NB4 (cell line): ENCODE data around the gene EPHA4.

Experiments
- DNase-seq: peaks from one replicate; pipeline ENCODE4 v3.0.0; 2010; ENCODE audit warnings: low read depth
- H3K4me3 ChIP-seq: one replicate; pipeline ENCODE4 v1.5.1; 2011; ENCODE audit warnings: mild to moderate bottlenecking, low read depth, low read length, moderate library complexity
- CTCF ChIP-seq: IDR thresholded peaks from one replicate; pipeline ENCODE4 v1.5.1; 2012; ENCODE audit warnings: low read depth, low read length
- MYC ChIP-seq: IDR thresholded peaks from 2 replicates; pipeline ENCODE4 v1.6.1; 2011; ENCODE audit warnings: low read depth, low read length
- POLR2A ChIP-seq: IDR thresholded peaks from 2 replicates; pipeline ENCODE4 v1.6.1; 2011; ENCODE audit warnings: mild to moderate bottlenecking; ENCODE audit not compliant: insufficient read length; ENCODE audit errors: extremely low read depth
- TF ChIP-seq, protein P1 (sequence below): IDR thresholded peaks from 2 replicates; pipeline ENCODE4 v1.6.1; 2011; ENCODE audit warnings: low read depth, low read length

Gene EPHA4

DNA sequence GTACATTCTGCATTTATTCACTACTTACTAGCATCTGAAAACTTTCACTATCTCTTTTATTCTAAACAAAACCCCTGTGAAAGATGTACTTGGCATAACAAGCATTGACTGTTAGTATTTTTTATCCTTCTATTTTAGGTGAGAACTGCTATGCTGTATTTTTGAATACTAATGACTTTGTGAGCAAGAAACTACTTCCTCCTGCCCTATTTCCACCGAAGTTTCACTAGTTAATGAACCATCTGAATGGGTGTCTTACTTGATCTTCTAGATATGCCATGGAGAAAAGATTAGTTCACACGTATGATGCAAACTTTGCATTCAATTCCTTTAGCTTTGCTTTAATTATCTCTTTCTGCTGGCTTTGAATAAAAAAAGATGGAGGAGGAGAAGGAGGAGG lies 68.1 kb downstream of the EPHA4 start:
- no peak for TF ChIP-seq MYC
- H3K4me3 ChIP-seq: no peak overlapping the region
- no peak for DNase-seq

DNA sequence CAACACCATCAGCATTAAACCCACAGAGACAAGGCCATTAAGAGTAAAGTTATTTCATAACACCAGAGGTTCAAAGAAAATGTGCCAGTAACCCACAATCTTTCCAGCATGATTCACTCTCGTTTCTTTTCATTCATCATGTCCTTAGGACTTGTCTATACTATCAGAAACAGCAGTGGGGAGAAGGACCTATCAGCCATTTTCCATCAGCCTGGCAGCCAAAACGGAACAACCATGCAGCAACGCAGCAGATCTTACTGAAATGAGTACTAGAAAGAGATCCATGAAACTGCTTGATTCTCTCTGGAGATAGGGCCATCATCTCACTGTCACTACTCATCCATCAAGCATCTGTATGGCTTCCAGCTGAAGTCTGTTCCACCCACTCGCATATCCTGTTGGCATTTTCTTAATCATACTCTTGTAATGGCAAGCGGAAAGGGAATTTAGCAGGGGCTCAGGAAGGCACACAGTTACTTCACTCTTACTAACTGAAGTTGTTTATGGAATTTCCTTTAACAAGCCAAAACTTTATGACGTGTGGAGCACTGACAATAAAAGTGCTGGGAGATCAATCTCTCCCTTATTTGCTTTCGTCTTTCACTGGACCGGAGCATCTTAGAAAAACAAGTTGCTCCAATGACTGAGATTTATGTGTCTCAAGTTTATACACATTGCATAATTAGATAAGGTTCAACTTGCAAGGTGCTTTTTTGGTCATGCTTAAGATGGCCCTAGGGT lies 69.7 kb downstream of the EPHA4 start:
- H3K4me3 ChIP-seq: no peak overlapping the region
- DNase-seq: no peak
- TF ChIP-seq CTCF (no peak), MYC (no peak)

DNA sequence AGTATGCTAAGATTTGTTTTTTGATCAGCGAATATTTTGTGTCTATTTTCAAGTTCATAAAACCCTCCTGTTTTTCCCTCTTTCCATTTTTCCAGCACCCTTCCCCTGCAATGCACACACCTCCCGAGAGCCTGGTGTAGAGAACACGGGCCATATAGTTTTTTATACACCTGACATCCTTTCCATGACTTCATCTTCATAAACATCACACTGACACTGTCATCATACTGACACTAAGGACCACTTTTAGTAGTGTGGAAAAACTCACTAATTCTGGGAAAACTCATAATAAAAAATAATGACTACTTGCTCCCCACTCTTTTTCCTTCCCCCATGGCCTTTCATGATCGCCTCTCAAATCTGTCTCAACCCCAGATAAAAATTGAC lies 70.2 kb downstream of the EPHA4 start:
- DNase-seq: no peak
- no peak for TF ChIP-seq CTCF
- TF ChIP-seq, protein P1, sequence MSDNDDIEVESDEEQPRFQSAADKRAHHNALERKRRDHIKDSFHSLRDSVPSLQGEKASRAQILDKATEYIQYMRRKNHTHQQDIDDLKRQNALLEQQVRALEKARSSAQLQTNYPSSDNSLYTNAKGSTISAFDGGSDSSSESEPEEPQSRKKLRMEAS: no peak
- no peak for TF ChIP-seq MYC
- TF ChIP-seq POLR2A: no peak
- no peak overlapping the region for H3K4me3 ChIP-seq

DNA sequence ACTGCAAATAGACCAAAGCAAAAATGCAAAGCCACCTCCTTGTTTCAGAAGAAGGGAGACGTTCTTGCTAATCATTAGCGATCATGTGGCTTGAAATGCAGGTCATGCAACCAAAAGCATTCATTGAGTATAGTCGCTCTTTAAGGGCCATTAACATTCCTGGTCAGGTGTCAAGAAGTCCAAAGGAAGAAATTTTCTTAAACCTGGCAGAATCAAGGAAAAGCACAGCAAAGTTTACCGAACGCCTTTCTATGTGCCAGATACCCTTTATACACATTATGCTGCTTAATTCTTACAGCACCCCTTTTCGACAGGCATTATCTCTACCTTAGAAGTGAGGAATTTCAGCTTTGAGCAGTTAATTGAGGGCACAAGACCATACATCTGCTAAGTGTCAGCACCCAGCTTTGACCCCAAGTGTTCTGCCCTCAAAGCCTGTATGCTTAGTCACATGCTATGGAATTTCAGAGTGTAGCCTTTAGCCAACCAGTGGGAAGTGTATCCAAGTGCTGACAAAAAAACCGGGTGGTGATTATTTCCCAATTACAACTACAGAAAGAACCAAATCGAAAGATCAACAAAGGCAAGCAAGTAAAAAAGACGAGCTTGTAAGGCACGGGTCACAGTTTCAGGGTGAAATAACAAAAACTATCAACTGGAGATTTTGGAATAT lies 70.8 kb downstream of the EPHA4 start:
- H3K4me3 ChIP-seq: no peak overlapping the region
- no peak for DNase-seq
- TF ChIP-seq POLR2A: no peak
- no peak for TF ChIP-seq CTCF
- TF ChIP-seq, protein P1: no peak
- TF ChIP-seq MYC: no peak

- H3K4me3 ChIP-seq: no peak overlapping the region
- TF ChIP-seq POLR2A (no peak), CTCF (no peak), MYC (no peak)
- TF ChIP-seq, protein P1: no peak
Observed at GRCh38 chr2:221500501-221501209, 71.4 kb downstream of the EPHA4 start.

DNA sequence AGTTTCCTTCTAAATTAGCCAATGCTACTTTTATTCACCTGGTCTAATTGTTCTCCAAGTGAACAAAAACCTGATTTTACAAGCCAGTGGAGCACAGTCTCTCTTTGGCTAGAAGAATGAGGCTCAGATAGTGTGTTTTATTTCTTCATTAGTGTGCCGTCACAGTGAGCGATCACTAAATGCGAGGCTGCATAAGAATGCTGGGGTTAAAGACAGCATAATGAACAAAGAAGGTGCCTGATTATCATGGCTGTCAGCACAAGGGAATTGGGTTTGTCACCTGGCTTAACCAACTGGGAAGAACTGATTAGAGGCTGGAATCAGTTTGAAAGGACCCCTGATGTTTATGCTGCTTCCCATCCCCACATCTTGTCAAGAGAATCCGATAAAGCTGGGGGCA lies 76.4 kb downstream of the EPHA4 start:
- H3K4me3 ChIP-seq: no peak overlapping the region
- DNase-seq: no peak
- TF ChIP-seq, protein P1: no peak
- TF ChIP-seq POLR2A (no peak), MYC (no peak), CTCF (no peak)

More at GRCh38 chr2:221500501-221501209, 71.4 kb downstream of the EPHA4 start:
- no peak for DNase-seq
